Pancreas (tissue), 10 donors: ENCODE results near the gene MAPK11. TPM values are rescaled to one million over a fixed set of nuclear protein-coding genes. Genes with fewer than 3 reads are reported as not detected.
A peak's percentile ranks its signal among the peaks of the same experiment; 100 is the strongest.

ENCODE experiments used
- ATAC-seq, 4 donors: fragments of 200-7000 bp; cut with Tn5 transposase; one replicate each; pipeline versions ENCODE4 v1.8.0 to v1.9.1; 2020; ENCODE audit warnings: mild to moderate bottlenecking in 4 of 4, moderate library complexity in 4 of 4
- DNase-seq, 6 donors: peaks; one replicate each; pipeline ENCODE4 v3.0.0-alpha.2; 2020
- FAIRE-seq: peaks from 2 replicates; lab custom pipeline; 2012; peaks lifted over from hg19 to GRCh38; lab: Jason Lieb, UNC
- H3K27ac ChIP-seq, 4 donors: fragments of 200-600 bp; sonication (generic); 1 replicate in 3 of 4; 2 replicates in 1 of 4; pipeline versions ENCODE4 v1.5.0 to v1.8.0; 2020
- H3K27me3 ChIP-seq, 4 donors: fragments of 200-600 bp; one replicate each; pipeline ENCODE4 v1.8.0; 2021
- H3K36me3 ChIP-seq, 3 donors: fragments of 200-600 bp; sonication (generic) in 1 of 3; one replicate each; pipeline versions ENCODE4 v1.5.0 to v1.8.0; 2020 to 2021
- H3K4me1 ChIP-seq, 3 donors: fragments of 200-600 bp; one replicate each; pipeline ENCODE4 v1.8.0; 2021
- H3K4me3 ChIP-seq, 4 donors: fragments of 200-600 bp; sonication (generic) in 2 of 4; one replicate each; pipeline versions ENCODE4 v1.5.0 to v1.8.0; 2020 to 2021
- H3K9me3 ChIP-seq, 4 donors: fragments of 200-600 bp; one replicate each; pipeline ENCODE4 v1.8.0; 2021
- CTCF ChIP-seq, 4 donors: fragments of 200-600 bp; sonication (generic) in 3 of 4; IDR thresholded peaks; one replicate each; pipeline versions ENCODE4 v1.5.0 to v1.8.0; 2021; ENCODE audit warnings: antibody characterized with exemption in 4 of 4
- WGBS, 2 donors: extraction: QIAGEN DNeasy Blood & Tissue Kit; methylation state at CpG; one replicate each; pipeline ENCODE4 v1.1.7; 2013; 5-methylcytosine and 5-hydroxymethylcytosine counted together
- intact Hi-C, 3 donors: fragments of 100-400 bp; cut with DNase I; formaldehyde crosslinking; loops; one replicate each; pipeline versions ENCODE4 v1.11.1 to v1.14.2; 2022
- polyA plus RNA-seq, 2 donors: library from polyadenylated mRNA; stranded (reverse); fragments of 200-250 nt; gene quantifications; one replicate each; pipeline ENCODE4 v1.2.3, GENCODE V29; 2013
- total RNA-seq, 6 donors: library from RNA; stranded (reverse); fragmentation: NEBNext Ultra II Directional in 4 of 6; extraction: Animal tissue kit (Norgen Biotek cat#: 25700) in 4 of 6; gene quantifications; one replicate each; pipeline versions ENCODE4 v1.2.1 to v1.2.4, GENCODE V29; 2021 to 2023
- donor health status: healthy with polysubstance abuse.
- donor health status: DM: no; HTN: no; CAD: no; lungs with moderate emphysema.
- donor health status: DM: no; HTN: no; CAD: no.
- donor health status: control.
- donor health status: control.
- donor health status: Bipolar disorder and iron deficiency.
- donor health status: DM: yes; HTN: yes; CAD: no.
- donor health status: DM: no; HTN: no; CAD: no.
- donor health status: DM: no; HTN: no; CAD: no.
- donor health status: DM: yes; HTN: yes; CAD: no.

MAPK11 gene
- total and polyA plus RNA-seq, 8 donors = 1.3 to 22.2 (median 3.2) TPM

GRCh38 chr22:50255099-50255498 lies 15.1 kb downstream of the MAPK11 start:
- WGBS, 2 donors = 75 to 79% methylated on average over 19 of the region's 19 CpGs
- DNase-seq (no peak), ATAC-seq (no peak), FAIRE-seq (no peak)
- Histone ChIP-seq H3K27ac (no peak overlapping the region), H3K36me3 (no peaks in the 10 kb centered on the region), H3K9me3 (no peaks in the 10 kb centered on the region), H3K27me3 (no peaks in the 10 kb centered on the region), H3K4me3 (no peak overlapping the region), H3K4me1 (peaks cover 4 to 5% (median 5%) of the 10 kb centered on the region in 3 donors)
- intact Hi-C loops = loop anchor here in 1 of 3 donors (5.0 kb wide), 1 partner anchor 82 kb away; no protein-coding TSS in a partner anchor
- no peak for TF ChIP-seq CTCF (IDR thresholded peaks at IDR 0.05)

- no peak for DNase-seq
- intact Hi-C loops = loop anchor here in 1 of 3 donors (5.0 kb wide), 1 partner anchor 88 kb away; the partner anchor contains the start of gene PPP6R2
- no peak for FAIRE-seq
Observed at GRCh38 chr22:50253941-50254340, 16.2 kb downstream of the MAPK11 start.

DNA sequence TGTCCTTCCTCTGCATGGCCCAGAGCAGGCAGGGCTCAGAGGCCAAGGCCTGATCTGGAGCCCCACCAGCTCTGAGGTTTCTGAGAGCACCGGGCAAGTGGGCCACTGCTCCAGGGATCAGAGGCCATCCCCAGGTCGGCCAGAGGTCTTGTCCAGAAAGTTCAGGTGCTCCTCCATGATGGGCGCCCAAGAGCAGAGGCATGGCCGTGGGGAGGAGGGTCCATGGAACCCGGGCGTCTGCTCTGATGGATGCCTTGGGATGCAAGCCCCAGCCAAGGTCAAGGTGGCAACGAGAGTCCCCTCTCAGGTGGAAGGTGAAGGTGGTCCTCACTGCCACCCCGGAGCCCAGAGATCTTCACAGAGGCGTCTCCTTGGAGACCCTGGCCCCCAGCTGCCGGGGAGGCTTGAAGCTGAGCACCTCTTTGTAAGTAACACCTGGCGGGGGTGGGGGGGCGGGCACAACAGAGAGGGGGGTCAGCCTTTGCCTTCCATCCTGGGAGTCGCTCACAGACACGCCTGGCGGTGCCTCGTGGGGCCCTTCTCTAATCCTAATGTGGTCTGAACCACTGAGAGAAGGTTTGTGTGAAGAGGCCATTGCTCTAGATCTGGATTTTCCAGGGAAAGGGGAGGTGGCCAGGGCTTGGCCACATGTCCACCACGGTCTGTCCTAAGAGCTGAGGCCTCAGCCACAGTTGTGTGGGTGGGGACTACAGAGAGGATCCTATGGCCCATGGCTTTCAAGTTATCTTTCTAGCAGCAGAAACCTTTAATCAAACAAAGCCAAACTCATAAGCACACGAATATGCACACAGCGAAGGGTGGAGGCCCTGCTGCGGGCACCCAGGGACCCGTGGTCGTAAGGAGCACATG lies 16.9 kb downstream of the MAPK11 start:
- Histone ChIP-seq H3K27ac (no peak overlapping the region), H3K4me1 (peaks cover 7 to 13% (median 11%) of the 10 kb centered on the region in 3 donors), H3K27me3 (no peaks in the 10 kb centered on the region), H3K36me3 (no peaks in the 10 kb centered on the region), H3K4me3 (no peak overlapping the region), H3K9me3 (no peaks in the 10 kb centered on the region)
- ATAC-seq (no peak), DNase-seq (no peak), FAIRE-seq (no peak)
- WGBS, 2 donors = 76 to 79% methylated on average over 21 to 22 of the region's 22 CpGs
- intact Hi-C loops = loop anchor here in 1 of 3 donors (5.0 kb wide), 1 partner anchor 89 kb away; the partner anchor contains the start of gene PPP6R2
- TF ChIP-seq CTCF (IDR thresholded peaks at IDR 0.05) = no peak

More at GRCh38 chr22:50253941-50254340, 16.2 kb downstream of the MAPK11 start:
- no peaks in the 10 kb centered on the region for H3K36me3 ChIP-seq
- WGBS, 2 donors = 53 to 58% methylated on average over 8 of the region's 8 CpGs
- no peak overlapping the region for H3K27ac ChIP-seq
- ATAC-seq = no peak
- no peak for TF ChIP-seq CTCF (IDR thresholded peaks at IDR 0.05)
- H3K4me1 ChIP-seq = peaks cover 7 to 13% (median 11%) of the 10 kb centered on the region in 3 donors
- H3K4me3 ChIP-seq = no peak overlapping the region
- no peaks in the 10 kb centered on the region for H3K27me3 ChIP-seq
- H3K9me3 ChIP-seq = no peaks in the 10 kb centered on the region

GRCh38 chr22:50252082-50253045 lies 17.8 kb downstream of the MAPK11 start:
- DNase-seq (peak; percentile 66 to 91 (median 80)), FAIRE-seq (no peak), ATAC-seq (peak; percentile 74 to 83 (median 78))
- H3K4me3 ChIP-seq = peak overlapping the region in 2 of 4 donors; percentile 49 to 77
- H3K27me3 ChIP-seq = no peaks in the 10 kb centered on the region
- H3K4me1 ChIP-seq = peaks cover 7 to 13% (median 11%) of the 10 kb centered on the region in 3 donors
- H3K27ac ChIP-seq = peak overlapping the region in 2 of 4 donors; percentile 8 to 42
- WGBS, 2 donors = 43 to 48% methylated on average over 25 of the region's 25 CpGs
- intact Hi-C loops = loop anchor here in 1 of 3 donors (5.0 kb wide), 1 partner anchor 90 kb away; the partner anchor contains the start of gene PPP6R2
- peak; percentile 39 to 48 (median 43) for TF ChIP-seq CTCF (IDR thresholded peaks at IDR 0.05)
- H3K36me3 ChIP-seq = no peaks in the 10 kb centered on the region
- no peaks in the 10 kb centered on the region for H3K9me3 ChIP-seq
